ENCODE data around the gene ILDR1. TPM values are rescaled to one million over a fixed set of nuclear protein-coding genes. Genes with fewer than 3 reads are reported as not detected.

Gene ILDR1
- total RNA-seq, 2 experiments from 2014 or later, result 1.1 to 2.5 TPM

DNA sequence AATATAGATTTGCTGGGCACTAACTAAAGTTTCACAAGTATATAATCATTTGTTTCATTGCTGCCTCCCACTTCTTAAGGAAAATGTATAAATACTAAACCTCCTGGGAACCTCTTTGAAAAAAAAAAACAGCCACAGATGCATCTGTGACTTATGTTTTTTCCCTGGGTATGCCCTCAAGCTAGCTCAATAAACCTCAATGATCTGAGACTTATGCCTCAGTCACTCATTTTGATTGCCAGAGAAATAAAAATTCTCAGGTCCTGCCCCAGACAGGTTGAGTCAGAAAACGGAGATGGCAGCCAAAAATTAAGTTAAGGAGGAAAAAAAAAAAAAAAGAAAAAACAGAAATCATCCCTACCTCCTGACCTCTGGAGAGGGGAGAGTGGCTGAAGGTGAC lies 22.1 kb downstream of the ILDR1 start:
- intact Hi-C loops (cut with micrococcal nuclease; ENCODE audit: unreplicated experiment), result loop anchor here (5.0 to 10.0 kb wide), 2 partner anchors 57 to 385 kb away; partner anchors contain the start of genes CD86, FAM162A and MIX23
- H3K4me2 ChIP-seq (ENCODE audit: low read length), result no peak overlapping the region
- H4K20me1 ChIP-seq (ENCODE audit: insufficient read depth, low read length), result no peaks in the 10 kb centered on the region
- no peak for DNase-seq (ENCODE audit: low spot score)
- no TSS peak for BruUV-seq (replicated peaks)
- no peak overlapping the region for H3K4me3 ChIP-seq (ENCODE audit: low read depth, low read length, poor library complexity, severe bottlenecking)
- CTCF ChIA-PET (ENCODE audit: unreplicated experiment), result no interaction called here
- TF ChIP-seq EZH2phosphoT487 (IDR thresholded peaks at IDR 0.05; ENCODE audit: borderline replicate concordance, low read depth, low read length), result no peak
- TF ChIP-seq, protein P1, sequence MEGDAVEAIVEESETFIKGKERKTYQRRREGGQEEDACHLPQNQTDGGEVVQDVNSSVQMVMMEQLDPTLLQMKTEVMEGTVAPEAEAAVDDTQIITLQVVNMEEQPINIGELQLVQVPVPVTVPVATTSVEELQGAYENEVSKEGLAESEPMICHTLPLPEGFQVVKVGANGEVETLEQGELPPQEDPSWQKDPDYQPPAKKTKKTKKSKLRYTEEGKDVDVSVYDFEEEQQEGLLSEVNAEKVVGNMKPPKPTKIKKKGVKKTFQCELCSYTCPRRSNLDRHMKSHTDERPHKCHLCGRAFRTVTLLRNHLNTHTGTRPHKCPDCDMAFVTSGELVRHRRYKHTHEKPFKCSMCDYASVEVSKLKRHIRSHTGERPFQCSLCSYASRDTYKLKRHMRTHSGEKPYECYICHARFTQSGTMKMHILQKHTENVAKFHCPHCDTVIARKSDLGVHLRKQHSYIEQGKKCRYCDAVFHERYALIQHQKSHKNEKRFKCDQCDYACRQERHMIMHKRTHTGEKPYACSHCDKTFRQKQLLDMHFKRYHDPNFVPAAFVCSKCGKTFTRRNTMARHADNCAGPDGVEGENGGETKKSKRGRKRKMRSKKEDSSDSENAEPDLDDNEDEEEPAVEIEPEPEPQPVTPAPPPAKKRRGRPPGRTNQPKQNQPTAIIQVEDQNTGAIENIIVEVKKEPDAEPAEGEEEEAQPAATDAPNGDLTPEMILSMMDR (conservative IDR thresholded peaks at IDR 0.05; ENCODE audit: low read length), result no peak
- H3K9me3 ChIP-seq (ENCODE audit: low read length), result no peaks in the 10 kb centered on the region
- H3K36me3 ChIP-seq (ENCODE audit: insufficient read depth, low read length), result no peaks in the 10 kb centered on the region; the same call in 1 of the 2 replicates
- H3K79me2 ChIP-seq (ENCODE audit: insufficient read depth, low read depth, low read length), result no peaks in the 10 kb centered on the region
- H3K27ac ChIP-seq (ENCODE audit: low read depth, low read length, poor library complexity, severe bottlenecking), result no peak overlapping the region
- H3K4me1 ChIP-seq (ENCODE audit: insufficient read depth, low read length, poor library complexity, severe bottlenecking), result peaks cover 98% of the 10 kb centered on the region
- H2AFZ ChIP-seq (ENCODE audit: low read length), result no peak overlapping the region
- POLR2A ChIA-PET, result interaction anchor here (0.7 to 4.3 kb wide), 3 partner anchors 66 to 205 kb away, joined by 3 to 15 read pairs (median 3); no protein-coding TSS in a partner anchor
- H3K9me2 ChIP-seq (ENCODE audit: insufficient read depth, low read length), result no peaks in the 10 kb centered on the region

DNA sequence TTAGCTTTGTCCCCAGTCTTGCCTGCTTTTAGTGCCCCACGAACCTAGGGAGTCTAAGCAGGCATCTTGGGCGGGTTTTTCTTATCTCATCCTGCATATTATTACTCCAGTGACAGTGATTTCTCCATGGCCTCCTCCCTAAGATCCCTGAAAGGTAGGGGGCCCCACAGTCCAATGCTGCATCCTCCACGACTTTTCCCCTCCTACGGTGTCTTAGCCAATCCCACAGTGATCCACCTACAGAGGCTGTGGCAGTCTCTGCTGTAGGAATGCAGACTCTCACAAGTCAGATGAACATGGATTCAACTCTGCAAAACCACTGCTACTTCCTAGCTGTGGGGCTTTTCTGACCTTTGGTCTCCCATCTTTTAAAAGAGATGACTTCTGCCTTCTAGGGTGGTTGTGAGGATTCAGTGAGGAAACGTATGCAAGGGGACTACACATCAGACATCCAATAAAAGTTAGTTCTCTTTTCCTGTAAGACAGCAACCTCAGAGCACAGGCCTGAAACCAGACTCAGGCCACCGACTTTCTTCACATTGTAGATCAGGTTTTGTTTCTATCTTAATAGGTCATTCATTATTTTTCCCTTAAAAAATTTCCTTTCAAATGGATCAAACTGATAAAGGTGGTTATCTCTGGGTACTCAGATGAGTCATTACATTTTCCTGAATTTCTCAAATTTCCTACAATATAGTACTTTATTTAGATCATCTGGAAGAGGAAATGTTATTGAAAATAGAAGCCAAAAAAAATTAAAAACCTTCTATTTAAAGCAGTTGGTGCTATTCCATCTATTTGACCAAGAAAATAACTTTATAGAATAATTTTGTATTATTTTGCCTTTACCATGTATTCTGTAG lies 23.2 kb downstream of the ILDR1 start:
- no peaks in the 10 kb centered on the region for H4K20me1 ChIP-seq (ENCODE audit: insufficient read depth, low read length)
- no peak overlapping the region for H3K27ac ChIP-seq (ENCODE audit: low read depth, low read length, poor library complexity, severe bottlenecking)
- TF ChIP-seq, protein P1 (conservative IDR thresholded peaks at IDR 0.05; ENCODE audit: low read length), result no peak
- no peak for TF ChIP-seq EZH2phosphoT487 (IDR thresholded peaks at IDR 0.05; ENCODE audit: borderline replicate concordance, low read depth, low read length)
- intact Hi-C loops (cut with micrococcal nuclease; ENCODE audit: unreplicated experiment), result loop anchor here (5.0 to 10.0 kb wide), 2 partner anchors 58 to 386 kb away; partner anchors contain the start of genes CD86, FAM162A and MIX23
- no peak overlapping the region; the same call in 1 of the 2 replicates for H2AFZ ChIP-seq (ENCODE audit: low read length)
- no peak for DNase-seq (ENCODE audit: low spot score)
- H3K4me3 ChIP-seq (ENCODE audit: low read depth, low read length, poor library complexity, severe bottlenecking), result no peak overlapping the region
- peaks cover 98% of the 10 kb centered on the region for H3K4me1 ChIP-seq (ENCODE audit: insufficient read depth, low read length, poor library complexity, severe bottlenecking)
- ChIA-PET CTCF (ENCODE audit: unreplicated experiment) (interaction anchor here (0.8 kb wide), 1 partner anchor 102 kb away, joined by 3 read pairs; no protein-coding TSS in a partner anchor), POLR2A (interaction anchor here (0.8 to 2.2 kb wide), 3 partner anchors 22 to 87 kb away, joined by 3 to 8 read pairs (median 3); no protein-coding TSS in a partner anchor)
- peaks cover 2% of the 10 kb centered on the region; the same call in 1 of the 2 replicates for H3K36me3 ChIP-seq (ENCODE audit: insufficient read depth, low read length)
- H3K79me2 ChIP-seq (ENCODE audit: insufficient read depth, low read depth, low read length), result no peaks in the 10 kb centered on the region
- no peaks in the 10 kb centered on the region for H3K9me3 ChIP-seq (ENCODE audit: low read length)
- H3K9me2 ChIP-seq (ENCODE audit: insufficient read depth, low read length), result no peaks in the 10 kb centered on the region
- H3K4me2 ChIP-seq (ENCODE audit: low read length), result peak overlapping the region; percentile 43
- BruUV-seq (replicated peaks), result no TSS peak
